ENCODE measurements around the gene XCR1. TPM values are rescaled to one million over a fixed set of nuclear protein-coding genes. Genes with fewer than 3 reads are reported as not detected.

The XCR1 gene
- total and polyA plus RNA-seq, 4 donors, result 0.04 to 1.1 (median 0.31) TPM

DNA sequence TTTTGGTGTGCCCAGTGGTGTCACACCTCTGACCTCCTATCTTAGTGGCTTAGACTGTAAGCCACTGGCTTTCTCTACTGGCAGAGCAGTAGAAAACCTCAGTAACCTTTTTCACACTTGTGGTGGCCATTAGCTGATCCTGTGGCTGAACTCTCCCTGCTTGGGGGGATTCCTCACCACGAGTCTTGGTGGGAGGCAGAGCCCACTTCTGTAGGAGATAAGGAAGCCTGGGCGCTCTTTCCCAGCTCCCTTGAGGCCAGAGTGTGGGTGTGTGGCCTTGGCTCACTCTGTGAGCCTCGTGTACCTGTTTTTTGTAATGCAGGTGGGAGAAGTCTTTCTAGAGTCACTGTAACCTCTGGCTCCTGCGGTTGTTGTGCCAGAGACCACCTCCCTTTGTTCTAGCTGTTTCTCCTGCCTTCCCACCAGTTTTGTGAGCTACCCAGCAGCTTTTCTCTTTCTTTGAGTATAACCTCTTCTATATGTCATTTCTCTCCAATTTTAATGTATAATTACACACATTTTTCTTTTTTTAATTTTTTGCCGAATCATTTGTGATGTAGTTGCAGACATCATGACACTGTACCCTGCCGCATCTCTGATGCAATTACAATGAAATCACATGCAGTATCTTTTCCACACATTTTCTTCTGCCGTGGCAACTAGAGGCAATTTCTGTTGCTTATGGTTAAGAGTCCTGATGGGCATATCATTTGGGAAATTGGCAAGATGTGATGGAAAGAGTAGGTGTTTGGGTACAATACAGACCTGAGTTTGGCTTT lies 13.8 kb downstream of the XCR1 start:
- Histone ChIP-seq H3K9me3 (ENCODE audit: control insufficient read depth in 4 of 4, insufficient read depth in 3 of 4, low read length in 3 of 4) (no peaks in the 10 kb centered on the region), H3K27me3 (ENCODE audit: control insufficient read depth in 3 of 3, insufficient read depth in 3 of 3, low read length in 2 of 3) (no peaks in the 10 kb centered on the region), H3K4me1 (ENCODE audit: control insufficient read depth in 5 of 5, insufficient read depth in 5 of 5, low read length in 5 of 5) (no peaks in the 10 kb centered on the region), H3K9ac (ENCODE audit: insufficient read depth in 1 of 2, low read length in 2 of 2) (no peak overlapping the region), H3K36me3 (ENCODE audit: control insufficient read depth in 4 of 4, insufficient read depth in 4 of 4, low read length in 4 of 4) (no peaks in the 10 kb centered on the region), H3K4me3 (no peak overlapping the region), H3K27ac (ENCODE audit: low read depth in 1 of 2, low read length in 1 of 2) (no peak overlapping the region)
- DNase-seq (no peak), ATAC-seq (ENCODE audit: insufficient read depth, low FRiP score) (no peak)
- TF ChIP-seq, protein P1, sequence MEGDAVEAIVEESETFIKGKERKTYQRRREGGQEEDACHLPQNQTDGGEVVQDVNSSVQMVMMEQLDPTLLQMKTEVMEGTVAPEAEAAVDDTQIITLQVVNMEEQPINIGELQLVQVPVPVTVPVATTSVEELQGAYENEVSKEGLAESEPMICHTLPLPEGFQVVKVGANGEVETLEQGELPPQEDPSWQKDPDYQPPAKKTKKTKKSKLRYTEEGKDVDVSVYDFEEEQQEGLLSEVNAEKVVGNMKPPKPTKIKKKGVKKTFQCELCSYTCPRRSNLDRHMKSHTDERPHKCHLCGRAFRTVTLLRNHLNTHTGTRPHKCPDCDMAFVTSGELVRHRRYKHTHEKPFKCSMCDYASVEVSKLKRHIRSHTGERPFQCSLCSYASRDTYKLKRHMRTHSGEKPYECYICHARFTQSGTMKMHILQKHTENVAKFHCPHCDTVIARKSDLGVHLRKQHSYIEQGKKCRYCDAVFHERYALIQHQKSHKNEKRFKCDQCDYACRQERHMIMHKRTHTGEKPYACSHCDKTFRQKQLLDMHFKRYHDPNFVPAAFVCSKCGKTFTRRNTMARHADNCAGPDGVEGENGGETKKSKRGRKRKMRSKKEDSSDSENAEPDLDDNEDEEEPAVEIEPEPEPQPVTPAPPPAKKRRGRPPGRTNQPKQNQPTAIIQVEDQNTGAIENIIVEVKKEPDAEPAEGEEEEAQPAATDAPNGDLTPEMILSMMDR (IDR thresholded peaks at IDR 0.05; ENCODE audit: control extremely low read depth, extremely low read depth), result no peak
- WGBS, 2 donors, result 79 to 85% methylated on average over 7 of the region's 7 CpGs

DNA sequence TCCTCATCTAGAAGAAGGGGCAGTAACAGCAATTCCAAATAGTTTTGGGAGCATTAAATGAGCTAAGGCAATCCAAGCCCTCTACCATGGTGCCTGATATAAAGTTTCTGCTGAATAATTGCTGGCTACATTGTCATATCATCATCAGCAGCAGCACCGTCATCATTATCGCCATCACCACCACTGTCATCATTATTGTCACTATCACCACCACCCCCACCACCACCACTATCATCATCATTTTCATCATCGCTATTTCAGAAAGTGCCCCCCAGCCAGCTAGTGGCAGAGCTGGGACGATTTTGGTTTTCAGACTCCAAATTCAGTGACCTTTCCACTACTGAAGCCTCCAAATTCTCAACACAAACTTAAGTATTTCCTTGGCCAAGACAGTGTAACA lies 15.0 kb downstream of the XCR1 start:
- no peak overlapping the region for H3K27ac ChIP-seq (ENCODE audit: low read depth in 1 of 2, low read length in 1 of 2)
- WGBS, 2 donors, result 86 to 87% methylated on average over 4 of the region's 4 CpGs
- H3K36me3 ChIP-seq (ENCODE audit: control insufficient read depth in 4 of 4, insufficient read depth in 4 of 4, low read length in 4 of 4), result no peaks in the 10 kb centered on the region
- no peak overlapping the region for H3K9ac ChIP-seq (ENCODE audit: insufficient read depth in 1 of 2, low read length in 2 of 2)
- TF ChIP-seq, protein P1 (IDR thresholded peaks at IDR 0.05; ENCODE audit: control extremely low read depth, extremely low read depth), result no peak
- no peaks in the 10 kb centered on the region for H3K9me3 ChIP-seq (ENCODE audit: control insufficient read depth in 4 of 4, insufficient read depth in 3 of 4, low read length in 3 of 4)
- DNase-seq, result no peak
- ATAC-seq (ENCODE audit: insufficient read depth, low FRiP score), result no peak
- peaks cover 0 to under 1% (median 0%) of the 10 kb centered on the region in 5 donors for H3K4me1 ChIP-seq (ENCODE audit: control insufficient read depth in 5 of 5, insufficient read depth in 5 of 5, low read length in 5 of 5)
- H3K27me3 ChIP-seq (ENCODE audit: control insufficient read depth in 3 of 3, insufficient read depth in 3 of 3, low read length in 2 of 3), result no peaks in the 10 kb centered on the region
- H3K4me3 ChIP-seq, result no peak overlapping the region

DNA sequence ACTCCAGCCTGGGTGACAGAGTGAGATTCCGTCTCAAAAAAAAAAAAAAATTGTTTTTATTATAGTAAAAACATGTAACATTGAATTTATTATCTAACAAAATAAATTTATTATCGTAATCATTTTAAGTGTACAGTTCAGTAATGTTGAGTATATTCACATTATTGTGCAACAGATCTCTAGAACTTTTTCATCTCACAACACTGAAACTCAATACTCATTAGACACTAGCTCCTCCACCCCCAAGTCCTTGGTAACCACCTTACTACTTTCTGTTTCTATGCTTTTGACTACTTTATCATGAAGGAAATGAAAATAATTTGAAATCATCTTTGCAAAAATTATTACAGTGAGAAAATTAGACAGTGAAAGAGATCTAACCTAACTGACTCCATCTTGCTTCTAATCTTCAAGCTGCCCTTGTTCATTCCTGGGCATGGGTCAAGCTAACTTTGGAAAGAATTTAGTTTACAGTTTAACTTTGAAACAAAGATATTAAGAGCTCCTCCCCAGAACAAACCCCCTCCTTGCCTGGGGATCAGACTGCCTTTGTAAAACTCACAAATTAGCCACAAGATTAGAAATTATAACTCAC lies 16.7 kb downstream of the XCR1 start:
- Histone ChIP-seq H3K36me3 (ENCODE audit: control insufficient read depth in 4 of 4, insufficient read depth in 4 of 4, low read length in 4 of 4) (no peaks in the 10 kb centered on the region), H3K27ac (ENCODE audit: low read depth in 1 of 2, low read length in 1 of 2) (no peak overlapping the region), H3K4me3 (no peak overlapping the region), H3K9me3 (ENCODE audit: control insufficient read depth in 4 of 4, insufficient read depth in 3 of 4, low read length in 3 of 4) (no peaks in the 10 kb centered on the region), H3K27me3 (ENCODE audit: control insufficient read depth in 3 of 3, insufficient read depth in 3 of 3, low read length in 2 of 3) (no peaks in the 10 kb centered on the region), H3K4me1 (ENCODE audit: control insufficient read depth in 5 of 5, insufficient read depth in 5 of 5, low read length in 5 of 5) (peaks cover 1 to 15% (median 9%) of the 10 kb centered on the region in 5 donors), H3K9ac (ENCODE audit: insufficient read depth in 1 of 2, low read length in 2 of 2) (no peak overlapping the region)
- TF ChIP-seq, protein P1 (IDR thresholded peaks at IDR 0.05; ENCODE audit: control extremely low read depth, extremely low read depth), result no peak
- DNase-seq (no peak), ATAC-seq (ENCODE audit: insufficient read depth, low FRiP score) (no peak)
- 92 to 93% methylated on average over 2 of the region's 2 CpGs for WGBS, 2 donors

Data from lung (tissue), 12 donors.